ENCODE results near the gene PRELP.

DNA sequence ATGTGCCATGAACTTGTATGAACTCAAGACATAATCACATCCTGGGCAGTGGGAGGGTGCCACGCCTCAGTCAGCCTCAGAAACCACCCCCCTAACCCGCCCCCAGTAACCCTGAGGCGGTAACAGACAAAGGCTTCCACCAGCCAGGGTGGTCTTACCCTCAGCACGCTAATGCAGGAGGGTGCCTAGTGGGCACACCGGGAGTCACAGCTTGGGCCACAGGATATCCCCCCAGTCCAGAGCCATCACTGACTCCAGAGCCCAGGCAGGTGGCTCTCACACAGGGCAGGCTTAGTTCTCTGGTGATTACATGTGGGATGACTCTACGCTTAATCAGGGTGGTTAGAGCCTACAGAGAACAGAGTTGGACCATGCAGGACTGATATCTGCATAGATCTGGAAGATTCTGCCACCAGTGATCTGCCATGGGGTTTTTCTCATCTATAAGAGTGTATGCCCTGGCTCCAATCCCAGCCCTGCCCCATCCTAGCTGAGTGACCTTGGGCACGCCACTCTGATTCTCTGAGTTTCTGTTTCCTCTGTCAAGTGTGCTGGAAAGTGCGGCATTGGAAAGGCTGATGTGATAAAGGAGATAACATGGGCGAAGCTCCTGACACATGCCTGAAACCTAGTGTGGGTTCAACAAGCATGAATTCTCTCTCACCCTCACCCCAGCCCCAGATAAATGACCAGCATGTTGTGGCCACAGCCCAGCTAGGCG is 45.6 kb downstream of the PRELP start:
- TF ChIP-seq, protein P1, sequence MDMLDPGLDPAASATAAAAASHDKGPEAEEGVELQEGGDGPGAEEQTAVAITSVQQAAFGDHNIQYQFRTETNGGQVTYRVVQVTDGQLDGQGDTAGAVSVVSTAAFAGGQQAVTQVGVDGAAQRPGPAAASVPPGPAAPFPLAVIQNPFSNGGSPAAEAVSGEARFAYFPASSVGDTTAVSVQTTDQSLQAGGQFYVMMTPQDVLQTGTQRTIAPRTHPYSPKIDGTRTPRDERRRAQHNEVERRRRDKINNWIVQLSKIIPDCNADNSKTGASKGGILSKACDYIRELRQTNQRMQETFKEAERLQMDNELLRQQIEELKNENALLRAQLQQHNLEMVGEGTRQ (IDR thresholded peaks at IDR 0.05; ENCODE audit: borderline replicate concordance, low read depth, low read length) = no peak
- TF ChIP-seq, protein P2, sequence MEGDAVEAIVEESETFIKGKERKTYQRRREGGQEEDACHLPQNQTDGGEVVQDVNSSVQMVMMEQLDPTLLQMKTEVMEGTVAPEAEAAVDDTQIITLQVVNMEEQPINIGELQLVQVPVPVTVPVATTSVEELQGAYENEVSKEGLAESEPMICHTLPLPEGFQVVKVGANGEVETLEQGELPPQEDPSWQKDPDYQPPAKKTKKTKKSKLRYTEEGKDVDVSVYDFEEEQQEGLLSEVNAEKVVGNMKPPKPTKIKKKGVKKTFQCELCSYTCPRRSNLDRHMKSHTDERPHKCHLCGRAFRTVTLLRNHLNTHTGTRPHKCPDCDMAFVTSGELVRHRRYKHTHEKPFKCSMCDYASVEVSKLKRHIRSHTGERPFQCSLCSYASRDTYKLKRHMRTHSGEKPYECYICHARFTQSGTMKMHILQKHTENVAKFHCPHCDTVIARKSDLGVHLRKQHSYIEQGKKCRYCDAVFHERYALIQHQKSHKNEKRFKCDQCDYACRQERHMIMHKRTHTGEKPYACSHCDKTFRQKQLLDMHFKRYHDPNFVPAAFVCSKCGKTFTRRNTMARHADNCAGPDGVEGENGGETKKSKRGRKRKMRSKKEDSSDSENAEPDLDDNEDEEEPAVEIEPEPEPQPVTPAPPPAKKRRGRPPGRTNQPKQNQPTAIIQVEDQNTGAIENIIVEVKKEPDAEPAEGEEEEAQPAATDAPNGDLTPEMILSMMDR (IDR thresholded peaks at IDR 0.05 in 2 of 3, conservative IDR thresholded peaks at IDR 0.05 in 1 of 3; ENCODE audit: control insufficient read depth in 2 of 3, extremely low read depth in 1 of 3, insufficient read depth in 1 of 3, low read depth in 3 of 3, low read length in 3 of 3) = no peak
- TF ChIP-seq SIN3A (IDR thresholded peaks at IDR 0.05; ENCODE audit: low read depth, low read length) = no peak
- no peak for TF ChIP-seq NFIC (IDR thresholded peaks at IDR 0.05; ENCODE audit: low read depth, low read length)

Data from GM12878 (cell line).